Neuronal stem cell (in vitro differentiated cells): ENCODE results near the gene ST14.
"Not testable (repeated sequence)": the region's sequence is repeated elsewhere in the genome, so short reads cannot be mapped to it uniquely, and the experiment has no call there.

Experiments
- DNase-seq: peaks from one replicate; pipeline ENCODE4 v3.0.0-alpha.2; 2013; ENCODE audit warnings: low spot score
- H2AFZ ChIP-seq: one replicate; pipeline ENCODE4 v1.6.1; 2013; ENCODE audit warnings: mild to moderate bottlenecking, low read length, inconsistent platforms
- H2AK5ac ChIP-seq: 2 replicates; pipeline ENCODE4 v1.6.1; 2013; ENCODE audit warnings: low read depth, mild to moderate bottlenecking, inconsistent platforms, low read length, moderate library complexity, mixed read lengths
- H2BK120ac ChIP-seq: 2 replicates; pipeline ENCODE4 v1.6.1; 2013; ENCODE audit warnings: low read depth, mild to moderate bottlenecking, inconsistent platforms, low read length, moderate library complexity, mixed read lengths
- H2BK12ac ChIP-seq: one replicate; pipeline ENCODE4 v1.6.1; 2013; ENCODE audit warnings: low read length, inconsistent platforms
- H2BK15ac ChIP-seq: 2 replicates; pipeline ENCODE4 v1.6.1; 2013; ENCODE audit warnings: mild to moderate bottlenecking, low read length, inconsistent platforms, mixed read lengths
- H2BK5ac ChIP-seq: one replicate; pipeline ENCODE4 v1.6.1; 2013; ENCODE audit warnings: inconsistent platforms, mild to moderate bottlenecking, low read length, moderate library complexity
- H3K14ac ChIP-seq: one replicate; pipeline ENCODE4 v1.6.1; 2013; ENCODE audit warnings: low read length, inconsistent platforms
- H3K18ac ChIP-seq: 2 replicates; pipeline ENCODE4 v1.6.1; 2013; ENCODE audit warnings: low read length, inconsistent platforms
- H3K23ac ChIP-seq: 2 replicates; pipeline ENCODE4 v1.6.1; 2013; ENCODE audit warnings: low read depth, mild to moderate bottlenecking, mixed read lengths, low read length, inconsistent platforms; ENCODE audit not compliant: poor library complexity
- H3K27ac ChIP-seq: replicated peaks from 3 replicates; pipeline ENCODE4 v1.5.1; 2013; ENCODE audit warnings: low read length, inconsistent platforms
- H3K27me3 ChIP-seq, 3 experiments: 2 replicates each; pipeline ENCODE4 v1.6.1; 2013; ENCODE audit warnings: low read length in 3 of 3, mild to moderate bottlenecking in 2 of 3, inconsistent platforms in 1 of 3, low read depth in 1 of 3, mixed read lengths in 1 of 3, moderate library complexity in 1 of 3; ENCODE audit not compliant: control insufficient read depth in 3 of 3, insufficient read depth in 3 of 3
- H3K36me3 ChIP-seq, 2 donors: replicated peaks in 1 of 2; 2 replicates each; pipeline ENCODE4 v1.6.1; 2013; ENCODE audit warnings: low read length in 2 of 2; ENCODE audit not compliant: control insufficient read depth in 2 of 2, insufficient read depth in 2 of 2
- H3K4ac ChIP-seq: 2 replicates; pipeline ENCODE4 v1.6.1; 2013; ENCODE audit warnings: inconsistent platforms, mild to moderate bottlenecking, low read length, moderate library complexity
- H3K4me1 ChIP-seq, 2 donors: 1 replicate in 1 of 2; 2 replicates in 1 of 2; pipeline ENCODE4 v1.6.1; 2013; ENCODE audit warnings: low read length in 2 of 2, low read depth in 1 of 2; ENCODE audit not compliant: control insufficient read depth in 2 of 2, insufficient read depth in 1 of 2
- H3K4me2 ChIP-seq: one replicate; pipeline ENCODE4 v1.6.1; 2013; ENCODE audit warnings: mild to moderate bottlenecking, low read length, inconsistent platforms; ENCODE audit not compliant: insufficient read depth, poor library complexity, severe bottlenecking
- H3K4me3 ChIP-seq, 2 donors: 2 replicates each; pipeline ENCODE4 v1.5.1; 2013; ENCODE audit warnings: low read length in 2 of 2, mild to moderate bottlenecking in 2 of 2, inconsistent platforms in 1 of 2, moderate library complexity in 1 of 2
- H3K79me1 ChIP-seq: one replicate; pipeline ENCODE4 v1.6.1; 2013; ENCODE audit warnings: low read depth, mild to moderate bottlenecking, inconsistent platforms, low read length, moderate library complexity
- H3K9ac ChIP-seq: one replicate; pipeline ENCODE4 v1.6.1; 2013; ENCODE audit warnings: mild to moderate bottlenecking, low read depth, low read length, inconsistent platforms; ENCODE audit not compliant: poor library complexity
- H3K9me3 ChIP-seq, 2 donors: replicated peaks in 1 of 2; 2 replicates each; pipeline versions ENCODE3 to v1.6.1; 2013; ENCODE audit warnings: low read length in 2 of 2, mild to moderate bottlenecking in 2 of 2, inconsistent platforms in 1 of 2, low read depth in 1 of 2, mixed read lengths in 1 of 2, moderate library complexity in 1 of 2; ENCODE audit not compliant: control insufficient read depth in 2 of 2, insufficient read depth in 1 of 2
- H4K8ac ChIP-seq: one replicate; pipeline ENCODE4 v1.6.1; 2013; ENCODE audit warnings: low read depth, mild to moderate bottlenecking, inconsistent platforms, low read length, moderate library complexity
- H4K91ac ChIP-seq: one replicate; pipeline ENCODE4 v1.6.1; 2013; ENCODE audit warnings: low read length, low read depth, mild to moderate bottlenecking, inconsistent platforms; ENCODE audit not compliant: poor library complexity
- WGBS, 2 donors: extraction: QIAGEN DNeasy Blood & Tissue Kit; methylation state at CpG; one replicate each; pipeline ENCODE4 v1.1.7; 2013; ENCODE audit warnings: missing lambda C conversion rate in 2 of 2, mixed read lengths in 1 of 2; ENCODE audit not compliant: insufficient read length in 2 of 2, insufficient replicate concordance in 1 of 2; ENCODE audit errors: extremely low coverage in 2 of 2; 5-methylcytosine and 5-hydroxymethylcytosine counted together

The ST14 gene

DNA sequence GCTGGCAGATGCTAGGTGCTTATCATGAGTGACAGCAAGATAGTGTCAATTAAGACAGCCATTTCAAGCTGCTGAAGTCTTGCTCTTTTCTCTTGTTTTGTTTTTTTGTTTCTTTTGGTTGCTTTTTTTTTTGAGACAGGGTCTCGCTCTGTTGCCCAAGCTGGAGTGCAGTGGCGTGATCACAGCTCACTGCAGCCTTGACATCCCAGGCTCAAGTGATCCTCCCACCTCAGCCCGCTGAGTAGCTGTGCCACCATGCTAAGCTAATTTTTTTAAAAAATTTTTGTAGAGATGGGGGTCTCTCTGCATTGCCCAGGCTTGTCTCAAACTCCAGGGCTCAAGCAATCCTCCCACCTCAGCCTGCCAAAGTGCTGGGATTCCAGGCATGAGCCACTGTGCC, 12.4 kb downstream of the ST14 start:
- not testable (repeated sequence) for H2BK120ac ChIP-seq, H3K4me1 ChIP-seq, H2AK5ac ChIP-seq, H3K9ac ChIP-seq, H2AFZ ChIP-seq, H2BK5ac ChIP-seq, H3K4me3 ChIP-seq, DNase-seq, H4K8ac ChIP-seq, H3K18ac ChIP-seq, H2BK15ac ChIP-seq, H3K14ac ChIP-seq, H3K4ac ChIP-seq, H3K4me2 ChIP-seq, H2BK12ac ChIP-seq, H3K79me1 ChIP-seq, H3K9me3 ChIP-seq, H3K36me3 ChIP-seq, H3K27ac ChIP-seq, H4K91ac ChIP-seq, H3K23ac ChIP-seq
- H3K27me3 ChIP-seq = peaks cover 0 to 25% (median 0%) of the 10 kb centered on the region in 3 experiments
- no CpG with 5 or more reads among the region's 3 CpGs for WGBS, 2 donors

DNA sequence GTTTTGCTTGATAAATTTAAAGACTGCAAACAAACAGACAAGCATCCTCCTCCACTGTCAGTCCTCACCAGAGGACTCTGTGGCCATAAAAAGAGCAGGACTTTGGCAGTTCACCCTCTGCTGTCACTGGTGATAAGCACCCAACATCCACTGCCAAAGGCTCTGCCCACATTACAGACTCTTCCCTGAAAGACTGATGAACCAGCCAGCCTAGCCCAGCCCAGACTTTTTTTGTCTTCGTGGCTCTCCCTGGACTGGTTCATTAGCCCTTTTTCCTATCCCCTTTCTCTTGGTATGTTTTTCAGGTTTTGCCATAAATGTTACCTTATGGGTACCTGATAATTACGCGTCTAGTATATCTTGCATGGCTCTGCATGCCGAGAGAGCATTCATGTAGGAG, 15.1 kb downstream of the ST14 start:
- H2BK12ac ChIP-seq = no peak overlapping the region
- no peak overlapping the region for H2AFZ ChIP-seq
- H2BK15ac ChIP-seq = no peak overlapping the region
- H3K27me3 ChIP-seq = peaks cover 0 to 19% (median 0%) of the 10 kb centered on the region in 3 experiments
- H3K23ac ChIP-seq = no peak overlapping the region
- no peaks in the 10 kb centered on the region for H3K79me1 ChIP-seq
- H3K4ac ChIP-seq = no peak overlapping the region
- H2BK5ac ChIP-seq = no peak overlapping the region
- H4K8ac ChIP-seq = no peak overlapping the region
- no peaks in the 10 kb centered on the region for H3K4me1 ChIP-seq
- H3K4me2 ChIP-seq = no peak overlapping the region
- no peak for DNase-seq
- no CpG with 5 or more reads among the region's 4 CpGs for WGBS, 2 donors
- H3K36me3 ChIP-seq = no peaks in the 10 kb centered on the region
- H3K14ac ChIP-seq = no peak overlapping the region
- no peak overlapping the region for H3K18ac ChIP-seq
- no peak overlapping the region for H3K4me3 ChIP-seq
- no peak overlapping the region for H2AK5ac ChIP-seq
- H3K9me3 ChIP-seq = peaks cover 0 to 2% of the 10 kb centered on the region in 2 donors
- no peak overlapping the region for H3K27ac ChIP-seq
- no peak overlapping the region for H4K91ac ChIP-seq
- H2BK120ac ChIP-seq = no peak overlapping the region
- H3K9ac ChIP-seq = no peak overlapping the region

DNA sequence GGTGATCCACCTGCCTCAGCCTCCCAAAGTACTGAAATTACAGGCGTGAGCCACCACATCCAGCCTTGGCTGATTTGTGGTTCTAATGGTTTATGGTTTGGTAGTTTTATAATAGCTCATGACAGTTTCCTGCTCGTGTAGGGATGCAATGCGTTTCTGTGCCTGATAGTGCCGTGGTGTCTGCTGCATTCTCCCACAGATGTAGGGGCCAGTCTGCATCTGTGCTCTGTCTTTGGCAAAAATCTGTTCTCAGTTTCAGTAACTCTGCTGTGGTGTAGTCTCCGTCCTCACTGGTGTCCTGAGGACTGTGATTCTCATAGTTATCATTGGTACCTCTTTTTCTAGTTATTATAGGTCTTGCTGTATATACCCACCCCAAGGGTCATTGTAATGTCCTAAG, 16.3 kb downstream of the ST14 start:
- Histone ChIP-seq H3K36me3 (no peaks in the 10 kb centered on the region), H4K91ac (no peak overlapping the region), H3K79me1 (no peaks in the 10 kb centered on the region), H2AK5ac (no peak overlapping the region), H2BK12ac (no peak overlapping the region), H3K18ac (no peak overlapping the region), H2BK5ac (no peak overlapping the region), H3K4me2 (no peak overlapping the region), H3K27ac (no peak overlapping the region), H2BK120ac (no peak overlapping the region), H3K9ac (no peak overlapping the region), H2AFZ (no peak overlapping the region), H3K23ac (no peak overlapping the region), H3K27me3 (peaks cover 0 to 6% (median 0%) of the 10 kb centered on the region in 3 experiments), H3K14ac (no peak overlapping the region), H3K4me3 (no peak overlapping the region), H3K9me3 (peaks cover 0 to 2% of the 10 kb centered on the region in 2 donors), H3K4ac (no peak overlapping the region), H4K8ac (no peak overlapping the region), H2BK15ac (no peak overlapping the region), H3K4me1 (no peaks in the 10 kb centered on the region)
- no CpG with 5 or more reads among the region's 5 CpGs for WGBS, 2 donors
- DNase-seq = no peak

DNA sequence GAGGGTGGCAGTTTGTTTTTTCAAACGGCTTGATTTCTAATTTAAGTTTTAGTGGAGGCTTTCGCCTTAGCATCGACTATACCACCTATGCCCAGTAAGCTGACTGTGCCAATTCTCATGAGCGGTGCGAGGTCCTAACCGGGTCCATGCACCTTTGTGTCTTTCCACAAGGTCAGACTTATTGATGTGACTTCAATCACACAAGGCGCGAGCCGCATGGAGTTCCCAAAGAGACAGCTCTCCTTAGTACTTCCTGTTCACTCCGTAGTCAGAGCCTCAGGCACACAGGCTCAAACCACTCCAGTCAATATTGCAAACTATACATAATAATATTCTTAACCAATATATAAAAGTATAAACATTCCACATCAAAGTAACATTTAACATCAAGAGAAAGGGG, 18.2 kb downstream of the ST14 start:
- no peak overlapping the region for H2BK5ac ChIP-seq
- no peak overlapping the region for H3K23ac ChIP-seq
- no peak overlapping the region for H3K14ac ChIP-seq
- no peak overlapping the region for H2BK12ac ChIP-seq
- H2AFZ ChIP-seq = no peak overlapping the region
- H3K4me2 ChIP-seq = no peak overlapping the region
- no CpG with 5 or more reads among the region's 10 CpGs for WGBS, 2 donors
- H3K9me3 ChIP-seq = peaks cover 0 to 2% of the 10 kb centered on the region in 2 donors
- no peak overlapping the region for H3K18ac ChIP-seq
- no peak overlapping the region for H2AK5ac ChIP-seq
- peaks cover 0 to 4% of the 10 kb centered on the region in 2 donors for H3K4me1 ChIP-seq
- H4K8ac ChIP-seq = no peak overlapping the region
- H3K27me3 ChIP-seq = peaks cover 0 to 5% (median 0%) of the 10 kb centered on the region in 3 experiments
- DNase-seq = no peak
- H3K4ac ChIP-seq = no peak overlapping the region
- no peak overlapping the region for H3K27ac ChIP-seq
- no peak overlapping the region for H2BK15ac ChIP-seq
- H3K36me3 ChIP-seq = no peaks in the 10 kb centered on the region
- no peak overlapping the region for H2BK120ac ChIP-seq
- H4K91ac ChIP-seq = no peak overlapping the region
- H3K4me3 ChIP-seq = no peak overlapping the region
- no peaks in the 10 kb centered on the region for H3K79me1 ChIP-seq
- H3K9ac ChIP-seq = no peak overlapping the region
